Measurements from ENCODE around the gene TMEM87B. TPM values are rescaled to one million over a fixed set of nuclear protein-coding genes. Genes with fewer than 3 reads are reported as not detected.
A peak's percentile ranks its signal among the peaks of the same experiment; 100 is the strongest.

Gene TMEM87B
- total and polyA plus RNA-seq, 2 of the 8 experiments (the other 6 are each of a cell fraction or from before 2014, with no cell fraction given), result 7.2 to 9.0 TPM

DNA sequence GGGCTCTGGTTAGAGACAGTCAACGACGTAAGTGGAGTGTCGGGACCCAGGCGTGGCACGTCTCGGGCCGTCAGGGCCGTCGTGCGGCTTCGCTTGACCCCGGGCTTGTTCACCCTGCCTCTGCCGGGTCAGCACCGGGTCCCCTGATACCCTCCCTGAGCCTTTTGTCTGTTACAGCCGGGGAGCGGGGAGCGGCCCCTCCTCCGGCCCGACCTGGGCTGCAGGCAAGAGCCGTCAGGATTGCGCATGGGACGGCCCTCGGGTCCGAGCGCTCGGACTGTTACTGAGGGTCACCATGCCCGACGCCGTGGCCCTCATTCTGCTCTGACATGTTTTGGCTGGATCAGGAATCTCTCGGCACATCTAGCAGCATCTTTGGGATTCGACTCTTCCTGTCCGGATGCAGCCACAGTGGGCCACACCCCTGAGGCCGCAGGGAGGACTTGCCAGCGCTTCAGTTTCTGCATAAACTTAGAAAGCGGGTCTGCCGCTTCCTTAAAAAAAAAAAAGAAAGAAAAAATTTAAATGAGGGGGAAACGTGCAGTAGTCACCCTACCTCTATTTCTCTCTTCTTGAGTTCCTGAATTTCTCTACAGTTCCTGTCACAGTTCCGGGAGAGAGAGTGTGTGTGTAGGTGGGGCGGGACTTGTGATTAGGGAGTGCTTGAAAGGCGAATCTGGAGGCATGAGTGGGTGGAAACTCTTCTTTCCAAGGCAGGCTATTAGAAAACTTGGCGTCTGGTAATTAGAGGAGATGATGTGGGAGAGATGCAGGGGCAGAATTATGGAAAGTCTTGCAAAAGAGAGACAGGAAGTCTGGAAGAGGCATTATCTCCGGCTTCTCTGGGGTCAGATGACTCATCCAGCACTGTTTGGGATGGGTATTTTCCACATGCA lies 909 bp downstream of the TMEM87B start:
- no peak overlapping the region for H3K56ac ChIP-seq (replicated peaks; ENCODE audit: insufficient read length, low read depth, low read length)
- ChIA-PET CTCF (ENCODE audit: partially characterized antibody) (no interaction called here), POLR2A (ENCODE audit: partially characterized antibody) (interaction anchor here (1.6 kb wide), 1 partner anchor 20 kb away, joined by 6 read pairs; no protein-coding TSS in a partner anchor)
- H2AFZ ChIP-seq (ENCODE audit: low read length), result peak overlapping the region; percentile 97
- no peak overlapping the region for H2BK12ac ChIP-seq (ENCODE audit: low read depth, low read length)
- 6% methylated on average over 32 of the region's 42 CpGs; no CpG with 5 or more reads in 1 of the 2 experiments for WGBS, 2 experiments (ENCODE audit: extremely low coverage in 1 of 2, insufficient coverage in 1 of 2, insufficient read length in 1 of 2, insufficient replicate concordance in 2 of 2, low coverage in 1 of 2, low lambda C conversion rate in 2 of 2, missing lambda C conversion rate in 1 of 2)
- H3K36me3 ChIP-seq (ENCODE audit: control insufficient read depth in 2 of 4, insufficient read depth in 4 of 4, low read length in 3 of 4), result peaks cover 0 to 2% (median 0%) of the 10 kb centered on the region in 4 experiments; a peak in 2 of 8 replicates
- peak overlapping the region; percentile 90; the same call in 1 of the 2 replicates for H3K27ac ChIP-seq (ENCODE audit: low read depth, low read length)
- H2AK5ac ChIP-seq (ENCODE audit: low read depth, low read length), result no peak overlapping the region
- DNase-seq (ENCODE audit: low read depth in 1 of 2, low spot score in 2 of 2) (no peak), FAIRE-seq (no peak)
- no peak overlapping the region for H2BK120ac ChIP-seq (replicated peaks; ENCODE audit: low read depth, low read length)
- H4K91ac ChIP-seq (replicated peaks; ENCODE audit: insufficient read length, low read length), result no peak overlapping the region
- peak overlapping the region; percentile 54 for H4K5ac ChIP-seq (ENCODE audit: insufficient read length, low read depth, low read length)
- H3K9ac ChIP-seq (replicated peaks in 1 of 4; ENCODE audit: extremely low read depth in 1 of 4, low read depth in 3 of 4, low read length in 3 of 4), result peak overlapping the region in 3 of 4 experiments; percentile 70 to 83 (median 80); a peak in 5 of 7 replicates
- peaks cover 2% of the 10 kb centered on the region in 2 experiments for H4K20me1 ChIP-seq (replicated peaks in 1 of 2; ENCODE audit: control insufficient read depth in 1 of 2, insufficient read depth in 2 of 2, low read length in 2 of 2)
- no peaks in the 10 kb centered on the region; a peak in 2 of 7 replicates for H3K4me1 ChIP-seq (replicated peaks in 1 of 4; ENCODE audit: control insufficient read depth in 3 of 4, insufficient read depth in 4 of 4, low read length in 3 of 4)
- peak overlapping the region; percentile 90 to 99 for H3K4me2 ChIP-seq (ENCODE audit: insufficient read depth in 1 of 2, low read depth in 2 of 2, low read length in 2 of 2)
- no peak overlapping the region for H3K4ac ChIP-seq (replicated peaks; ENCODE audit: insufficient read length, low read depth, low read length)
- H4K8ac ChIP-seq (ENCODE audit: extremely low read depth, insufficient read depth, low read length), result peak overlapping the region; percentile 86
- H3K9me3 ChIP-seq (ENCODE audit: insufficient read depth in 2 of 2, low read depth in 1 of 2, low read length in 1 of 2), result no peaks in the 10 kb centered on the region
- H3K4me3 ChIP-seq (ENCODE audit: extremely low read depth in 1 of 4, insufficient read depth in 2 of 4, low read depth in 3 of 4, low read length in 4 of 4), result peak overlapping the region; percentile 60 to 88 (median 84)
- peak overlapping the region; percentile 75; the same call in 1 of the 2 replicates for H3K18ac ChIP-seq (ENCODE audit: extremely low read depth, low read length)
- H3K79me2 ChIP-seq (ENCODE audit: control insufficient read depth in 1 of 2, insufficient read depth in 2 of 2, low read length in 2 of 2), result no peaks in the 10 kb centered on the region
- peaks cover 7% of the 10 kb centered on the region; the same call in 1 of the 2 replicates for H3K23me2 ChIP-seq (ENCODE audit: low read depth, low read length)
- H2BK5ac ChIP-seq (ENCODE audit: low read depth, low read length), result no peak overlapping the region
- no peak overlapping the region for H3K23ac ChIP-seq (ENCODE audit: insufficient read length)
- no peaks in the 10 kb centered on the region for H3K27me3 ChIP-seq (replicated peaks in 1 of 4; ENCODE audit: control insufficient read depth in 3 of 4, extremely low read depth in 1 of 4, insufficient read depth in 3 of 4, low read length in 3 of 4)
- no peak overlapping the region for H3K14ac ChIP-seq (ENCODE audit: insufficient read length)
- H2BK15ac ChIP-seq (ENCODE audit: low read length), result no peak overlapping the region
- no peaks in the 10 kb centered on the region for H3K79me1 ChIP-seq (ENCODE audit: low read depth, low read length)
- no peak overlapping the region for H2BK20ac ChIP-seq (ENCODE audit: low read length)
- no peak for TF ChIP-seq TCF12 (IDR thresholded peaks at IDR 0.05; ENCODE audit: low read depth, low read length)
- no peak for TF ChIP-seq SIRT6 (IDR thresholded peaks at IDR 0.05; ENCODE audit: low read length)
- no peak for TF ChIP-seq RNF2 (IDR thresholded peaks at IDR 0.05; ENCODE audit: borderline replicate concordance, low read depth, low read length, missing control alignments, poor library complexity, severe bottlenecking)
- no peak for TF ChIP-seq GTF2F1 (IDR thresholded peaks at IDR 0.05; ENCODE audit: borderline replicate concordance, low read depth, low read length)
- no peak for TF ChIP-seq CHD2 (IDR thresholded peaks at IDR 0.05; ENCODE audit: low read length)
- 0 out of 2 replicates have a peak, but pooled peaks have one; percentile 37 for TF ChIP-seq TAF1 (IDR thresholded peaks at IDR 0.05; ENCODE audit: low read depth, low read length)
- TF ChIP-seq SP1 (IDR thresholded peaks at IDR 0.05; ENCODE audit: low read depth, low read length), result no peak
- no peak for TF ChIP-seq EP300 (IDR thresholded peaks at IDR 0.05; ENCODE audit: borderline replicate concordance in 1 of 2, low read depth in 2 of 2, low read length in 2 of 2)
- no peak for TF ChIP-seq YY1 (IDR thresholded peaks at IDR 0.05; ENCODE audit: low read depth, low read length)

Measured in H1 (cell line).